HepG2 (cell line): Measurements from ENCODE around the gene TUBA4A. TPM values are rescaled to one million over a fixed set of nuclear protein-coding genes. Genes with fewer than 3 reads are reported as not detected.

Experiments used
- AGO2 ChIP-seq: fragments of 200-400 bp; formaldehyde crosslinking; optimal IDR thresholded peaks from 2 replicates; pipeline ENCODE3; 2017; ENCODE audit warnings: mild to moderate bottlenecking, low read depth, low read length, moderate library complexity
- BORCS8-MEF2B ChIP-seq: sonication (generic); formaldehyde crosslinking; IDR thresholded peaks from 2 replicates; pipeline ENCODE4 v1.8.0; 2022; ENCODE audit warnings: mild to moderate bottlenecking, missing genetic modification reagents
- CAMTA2 ChIP-seq: sonication (generic); formaldehyde crosslinking; IDR thresholded peaks from 2 replicates; pipeline ENCODE4 v1.4.0; 2020; ENCODE audit warnings: mild to moderate bottlenecking, missing genetic modification reagents, borderline replicate concordance
- EED ChIP-seq: sonication (generic); formaldehyde crosslinking; IDR thresholded peaks from 2 replicates; pipeline ENCODE4 v1.5.0; 2020; ENCODE audit warnings: mild to moderate bottlenecking, missing genetic modification reagents
- SMYD3 ChIP-seq: sonication (generic); formaldehyde crosslinking; IDR thresholded peaks from 2 replicates; pipeline ENCODE4 v1.8.1; 2023; ENCODE audit warnings: mild to moderate bottlenecking, missing genetic modification reagents
- TCF7L2 ChIP-seq: IDR thresholded peaks from 2 replicates; pipeline ENCODE4 v1.6.1; 2011; ENCODE audit warnings: mild to moderate bottlenecking, low read depth, low read length, moderate library complexity
- ZNF101 ChIP-seq: sonication (generic); formaldehyde crosslinking; IDR thresholded peaks from 2 replicates; pipeline ENCODE4 v1.4.0; 2020; ENCODE audit warnings: mild to moderate bottlenecking, low read depth, missing genetic modification reagents, borderline replicate concordance
- ZNF446 ChIP-seq: sonication (generic); formaldehyde crosslinking; IDR thresholded peaks from 2 replicates; pipeline ENCODE4 v1.5.0; 2020; ENCODE audit warnings: mild to moderate bottlenecking, missing genetic modification reagents
- polyA plus RNA-seq, 8 experiments: library from polyadenylated mRNA; depleted of rRNA in 3 of 8; stranded (reverse) in 7 of 8; unstranded in 1 of 8; fragments of >200 nt; fragmentation: Illumina TruSeq in 4 of 8; extraction: Trizol in 4 of 8; gene quantifications; 2 replicates each; pipeline versions ENCODE4 v1.2.1 to v1.2.3, GENCODE V29; 2011 to 2016; ENCODE audit warnings: low read depth in 4 of 8, missing spikeins in 1 of 8, mixed read lengths in 1 of 8; ENCODE audit not compliant: insufficient read depth in 1 of 8
- total RNA-seq, 5 experiments: library from RNA; depleted of rRNA; stranded (reverse); fragments of >200 nt; fragmentation: Illumina TruSeq; extraction: Trizol; gene quantifications; 2 replicates each; pipeline ENCODE4 v1.2.3, GENCODE V29; 2016; ENCODE audit warnings: low read depth in 1 of 5
- TF ChIP-seq, protein P1 (sequence below): sonication (generic); formaldehyde crosslinking; IDR thresholded peaks from 2 replicates; pipeline ENCODE4 v1.8.0; 2023; ENCODE audit warnings: mild to moderate bottlenecking, missing genetic modification reagents
- TF ChIP-seq, protein P2 (sequence below): sonication (generic); IDR thresholded peaks from 2 replicates; pipeline ENCODE4 v1.6.1; 2016; ENCODE audit warnings: low read depth, borderline replicate concordance
- TF ChIP-seq, protein P3 (sequence below): sonication (generic); formaldehyde crosslinking; IDR thresholded peaks from 2 replicates; pipeline ENCODE4 v1.4.0; 2020; ENCODE audit warnings: low read depth, mild to moderate bottlenecking, missing genetic modification reagents
- TF ChIP-seq, protein P4 (sequence below): IDR thresholded peaks from 2 replicates; pipeline ENCODE4 v1.6.1; 2012; ENCODE audit warnings: low read length, improper control_type of control experiment
- TF ChIP-seq, protein P5 (sequence below), 2 experiments: sonication (generic) in 1 of 2; formaldehyde crosslinking in 1 of 2; IDR thresholded peaks; 2 replicates each; pipeline versions ENCODE4 v1.4.0 to v1.6.1; 2018 to 2020; ENCODE audit warnings: missing genetic modification reagents in 2 of 2, borderline replicate concordance in 1 of 2, low read depth in 1 of 2, mild to moderate bottlenecking in 1 of 2, missing biosample characterization in 1 of 2
- TF ChIP-seq, protein P6 (sequence below): sonication (generic); formaldehyde crosslinking; conservative IDR thresholded peaks from 2 replicates; pipeline ENCODE4 v1.8.0; 2022; ENCODE audit warnings: mild to moderate bottlenecking, moderate library complexity, missing genetic modification reagents

Gene TUBA4A
- total and polyA plus RNA-seq, 2 of the 13 experiments (the other 11 are each of a cell fraction or from before 2014, with no cell fraction given): 1.3 to 12.7 TPM

DNA sequence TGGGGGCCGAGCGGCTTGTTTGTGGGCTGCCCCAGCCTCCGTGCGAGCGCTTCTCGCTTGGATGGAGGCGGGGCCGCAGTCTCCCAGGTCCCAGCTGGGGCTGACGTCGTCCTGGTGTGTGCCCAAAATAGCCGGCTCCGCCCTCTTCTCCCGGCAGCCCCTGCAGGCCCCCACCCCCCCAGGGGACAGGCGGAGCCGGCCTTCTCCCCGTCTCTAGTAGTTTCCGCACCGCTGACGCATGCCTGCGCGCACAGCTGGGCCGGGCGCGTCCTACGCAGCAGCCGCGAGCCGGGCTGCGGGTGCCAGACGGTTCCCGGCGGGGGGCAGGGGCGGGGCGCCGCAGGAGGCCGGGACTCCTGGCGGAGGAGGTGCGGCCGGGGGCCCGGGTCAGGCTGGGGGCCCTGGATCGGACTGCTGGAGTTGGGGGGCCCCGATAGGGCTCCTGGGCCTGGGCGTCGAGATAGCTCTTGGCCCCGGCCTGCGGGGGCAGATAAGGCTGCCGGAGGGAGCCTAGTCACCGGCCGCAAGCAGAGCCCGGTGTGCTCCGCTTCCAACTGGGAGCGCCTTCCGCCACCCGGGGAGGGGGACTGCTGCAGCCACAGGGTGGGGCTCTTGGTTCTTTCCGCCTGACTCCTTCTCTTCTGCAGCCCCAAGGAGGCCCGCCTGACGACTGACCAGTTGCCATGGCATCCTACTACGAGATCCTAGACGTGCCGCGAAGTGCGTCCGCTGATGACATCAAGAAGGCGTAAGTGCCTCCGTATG, 25.6 kb upstream of the TUBA4A start, which contains the start of gene DNAJB2 (continued):
- TF ChIP-seq, protein P1, sequence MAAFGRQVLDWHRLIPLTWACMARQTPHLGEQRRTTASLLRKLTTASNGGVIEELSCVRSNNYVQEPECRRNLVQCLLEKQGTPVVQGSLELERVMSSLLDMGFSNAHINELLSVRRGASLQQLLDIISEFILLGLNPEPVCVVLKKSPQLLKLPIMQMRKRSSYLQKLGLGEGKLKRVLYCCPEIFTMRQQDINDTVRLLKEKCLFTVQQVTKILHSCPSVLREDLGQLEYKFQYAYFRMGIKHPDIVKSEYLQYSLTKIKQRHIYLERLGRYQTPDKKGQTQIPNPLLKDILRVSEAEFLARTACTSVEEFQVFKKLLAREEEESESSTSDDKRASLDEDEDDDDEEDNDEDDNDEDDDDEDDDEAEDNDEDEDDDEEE (CRISPR knock-in tag): peak; percentile 87; the same call in 1 of the 2 replicates
- no peak; the same call in 1 of the 2 replicates for TF ChIP-seq EED
- TF ChIP-seq, protein P2, sequence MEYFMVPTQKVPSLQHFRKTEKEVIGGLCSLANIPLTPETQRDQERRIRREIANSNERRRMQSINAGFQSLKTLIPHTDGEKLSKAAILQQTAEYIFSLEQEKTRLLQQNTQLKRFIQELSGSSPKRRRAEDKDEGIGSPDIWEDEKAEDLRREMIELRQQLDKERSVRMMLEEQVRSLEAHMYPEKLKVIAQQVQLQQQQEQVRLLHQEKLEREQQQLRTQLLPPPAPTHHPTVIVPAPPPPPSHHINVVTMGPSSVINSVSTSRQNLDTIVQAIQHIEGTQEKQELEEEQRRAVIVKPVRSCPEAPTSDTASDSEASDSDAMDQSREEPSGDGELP: peak; percentile 98
- TF ChIP-seq TCF7L2: no peak
- no peak for TF ChIP-seq SMYD3
- TF ChIP-seq BORCS8-MEF2B (CRISPR knock-in tag): peak; percentile 81; the same call in 1 of the 2 replicates
- 0 out of 2 replicates have a peak, but pooled peaks have one; percentile 64 for TF ChIP-seq ZNF446 (CRISPR knock-in tag)
- TF ChIP-seq ZNF101: no peak
- TF ChIP-seq, protein P3, sequence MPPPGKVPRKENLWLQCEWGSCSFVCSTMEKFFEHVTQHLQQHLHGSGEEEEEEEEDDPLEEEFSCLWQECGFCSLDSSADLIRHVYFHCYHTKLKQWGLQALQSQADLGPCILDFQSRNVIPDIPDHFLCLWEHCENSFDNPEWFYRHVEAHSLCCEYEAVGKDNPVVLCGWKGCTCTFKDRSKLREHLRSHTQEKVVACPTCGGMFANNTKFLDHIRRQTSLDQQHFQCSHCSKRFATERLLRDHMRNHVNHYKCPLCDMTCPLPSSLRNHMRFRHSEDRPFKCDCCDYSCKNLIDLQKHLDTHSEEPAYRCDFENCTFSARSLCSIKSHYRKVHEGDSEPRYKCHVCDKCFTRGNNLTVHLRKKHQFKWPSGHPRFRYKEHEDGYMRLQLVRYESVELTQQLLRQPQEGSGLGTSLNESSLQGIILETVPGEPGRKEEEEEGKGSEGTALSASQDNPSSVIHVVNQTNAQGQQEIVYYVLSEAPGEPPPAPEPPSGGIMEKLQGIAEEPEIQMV (CRISPR knock-in tag): no peak
- TF ChIP-seq, protein P4, sequence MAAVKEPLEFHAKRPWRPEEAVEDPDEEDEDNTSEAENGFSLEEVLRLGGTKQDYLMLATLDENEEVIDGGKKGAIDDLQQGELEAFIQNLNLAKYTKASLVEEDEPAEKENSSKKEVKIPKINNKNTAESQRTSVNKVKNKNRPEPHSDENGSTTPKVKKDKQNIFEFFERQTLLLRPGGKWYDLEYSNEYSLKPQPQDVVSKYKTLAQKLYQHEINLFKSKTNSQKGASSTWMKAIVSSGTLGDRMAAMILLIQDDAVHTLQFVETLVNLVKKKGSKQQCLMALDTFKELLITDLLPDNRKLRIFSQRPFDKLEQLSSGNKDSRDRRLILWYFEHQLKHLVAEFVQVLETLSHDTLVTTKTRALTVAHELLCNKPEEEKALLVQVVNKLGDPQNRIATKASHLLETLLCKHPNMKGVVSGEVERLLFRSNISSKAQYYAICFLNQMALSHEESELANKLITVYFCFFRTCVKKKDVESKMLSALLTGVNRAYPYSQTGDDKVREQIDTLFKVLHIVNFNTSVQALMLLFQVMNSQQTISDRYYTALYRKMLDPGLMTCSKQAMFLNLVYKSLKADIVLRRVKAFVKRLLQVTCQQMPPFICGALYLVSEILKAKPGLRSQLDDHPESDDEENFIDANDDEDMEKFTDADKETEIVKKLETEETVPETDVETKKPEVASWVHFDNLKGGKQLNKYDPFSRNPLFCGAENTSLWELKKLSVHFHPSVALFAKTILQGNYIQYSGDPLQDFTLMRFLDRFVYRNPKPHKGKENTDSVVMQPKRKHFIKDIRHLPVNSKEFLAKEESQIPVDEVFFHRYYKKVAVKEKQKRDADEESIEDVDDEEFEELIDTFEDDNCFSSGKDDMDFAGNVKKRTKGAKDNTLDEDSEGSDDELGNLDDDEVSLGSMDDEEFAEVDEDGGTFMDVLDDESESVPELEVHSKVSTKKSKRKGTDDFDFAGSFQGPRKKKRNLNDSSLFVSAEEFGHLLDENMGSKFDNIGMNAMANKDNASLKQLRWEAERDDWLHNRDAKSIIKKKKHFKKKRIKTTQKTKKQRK: no peak
- TF ChIP-seq, protein P5, sequence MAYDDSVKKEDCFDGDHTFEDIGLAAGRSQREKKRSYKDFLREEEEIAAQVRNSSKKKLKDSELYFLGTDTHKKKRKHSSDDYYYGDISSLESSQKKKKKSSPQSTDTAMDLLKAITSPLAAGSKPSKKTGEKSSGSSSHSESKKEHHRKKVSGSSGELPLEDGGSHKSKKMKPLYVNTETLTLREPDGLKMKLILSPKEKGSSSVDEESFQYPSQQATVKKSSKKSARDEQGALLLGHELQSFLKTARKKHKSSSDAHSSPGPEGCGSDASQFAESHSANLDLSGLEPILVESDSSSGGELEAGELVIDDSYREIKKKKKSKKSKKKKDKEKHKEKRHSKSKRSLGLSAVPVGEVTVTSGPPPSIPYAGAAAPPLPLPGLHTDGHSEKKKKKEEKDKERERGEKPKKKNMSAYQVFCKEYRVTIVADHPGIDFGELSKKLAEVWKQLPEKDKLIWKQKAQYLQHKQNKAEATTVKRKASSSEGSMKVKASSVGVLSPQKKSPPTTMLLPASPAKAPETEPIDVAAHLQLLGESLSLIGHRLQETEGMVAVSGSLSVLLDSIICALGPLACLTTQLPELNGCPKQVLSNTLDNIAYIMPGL (CRISPR knock-in tag; IDR thresholded peaks at IDR 0.05; ENCODE audit: borderline replicate concordance in 1 of 2, low read depth in 1 of 2): peak; percentile 63 to 73; a peak in 2 of 4 replicates
- TF ChIP-seq, protein P6, sequence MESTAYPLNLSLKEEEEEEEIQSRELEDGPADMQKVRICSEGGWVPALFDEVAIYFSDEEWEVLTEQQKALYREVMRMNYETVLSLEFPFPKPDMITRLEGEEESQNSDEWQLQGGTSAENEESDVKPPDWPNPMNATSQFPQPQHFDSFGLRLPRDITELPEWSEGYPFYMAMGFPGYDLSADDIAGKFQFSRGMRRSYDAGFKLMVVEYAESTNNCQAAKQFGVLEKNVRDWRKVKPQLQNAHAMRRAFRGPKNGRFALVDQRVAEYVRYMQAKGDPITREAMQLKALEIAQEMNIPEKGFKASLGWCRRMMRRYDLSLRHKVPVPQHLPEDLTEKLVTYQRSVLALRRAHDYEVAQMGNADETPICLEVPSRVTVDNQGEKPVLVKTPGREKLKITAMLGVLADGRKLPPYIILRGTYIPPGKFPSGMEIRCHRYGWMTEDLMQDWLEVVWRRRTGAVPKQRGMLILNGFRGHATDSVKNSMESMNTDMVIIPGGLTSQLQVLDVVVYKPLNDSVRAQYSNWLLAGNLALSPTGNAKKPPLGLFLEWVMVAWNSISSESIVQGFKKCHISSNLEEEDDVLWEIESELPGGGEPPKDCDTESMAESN (CRISPR knock-in tag): peak; percentile 81; the same call in 1 of the 2 replicates
- no peak for TF ChIP-seq CAMTA2 (CRISPR knock-in tag)
- peak; percentile 40 for TF ChIP-seq AGO2
